ENCODE data around the gene ARID5B. TPM values are rescaled to one million over a fixed set of nuclear protein-coding genes. Genes with fewer than 3 reads are reported as not detected.

ARID5B gene
- total RNA-seq, 2 experiments from 2014 or later: 73.8 to 106 TPM

DNA sequence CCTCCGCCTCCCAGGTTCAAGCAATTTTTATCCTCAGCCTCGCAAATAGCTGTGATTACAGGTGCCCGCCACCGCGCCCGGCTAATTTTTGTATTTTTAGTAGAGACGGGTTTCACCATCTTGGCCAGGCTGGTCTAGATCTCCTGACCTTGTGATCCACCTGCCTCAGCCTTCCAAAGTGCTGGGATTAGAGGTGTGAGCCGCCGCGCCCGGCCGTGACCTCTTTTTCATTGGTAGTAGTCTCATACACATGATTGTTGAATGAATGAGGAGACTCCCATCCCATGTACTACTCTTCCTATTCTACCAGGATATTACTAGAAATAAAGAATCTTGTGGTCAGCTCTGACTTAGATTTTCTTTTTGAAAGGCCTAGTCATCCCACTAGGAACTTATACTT lies 56.8 kb downstream of the ARID5B start:
- no peak for DNase-seq
- Mint-ChIP-seq H3K4me1 (peaks cover 81% of the 10 kb centered on the region), H3K9me3 (ENCODE audit: low read depth) (no peaks in the 10 kb centered on the region), H3K27me3 (no peaks in the 10 kb centered on the region), H3K4me3 (no peak overlapping the region), H3K36me3 (ENCODE audit: low read depth) (peaks cover 78% of the 10 kb centered on the region), H3K27ac (peak overlapping the region; percentile 74)
- CTCF ChIA-PET: interaction anchor here (0.6 to 2.2 kb wide), 7 partner anchors 9 to 328 kb away, joined by 3 to 7 read pairs (median 4); no protein-coding TSS in a partner anchor
- intact Hi-C loops (cut with DNase I, micrococcal nuclease): no loop called here
- no peak for ATAC-seq
- POLR2A ChIA-PET: interaction anchor here (0.5 to 0.9 kb wide), 3 partner anchors 9 to 96 kb away, joined by 3 to 4 read pairs (median 3); no protein-coding TSS in a partner anchor

- H3K36me3 Mint-ChIP-seq (ENCODE audit: low read depth): peaks cover 78% of the 10 kb centered on the region
- no peaks in the 10 kb centered on the region for H3K27me3 Mint-ChIP-seq
- ATAC-seq: no peak
- CTCF ChIA-PET: interaction anchor here (0.6 to 2.2 kb wide), 4 partner anchors 9 to 306 kb away, joined by 3 to 7 read pairs (median 6); no protein-coding TSS in a partner anchor
- DNase-seq: no peak
- peaks cover 81% of the 10 kb centered on the region for H3K4me1 Mint-ChIP-seq
- H3K4me3 Mint-ChIP-seq: no peak overlapping the region
- peak overlapping the region; percentile 74 for H3K27ac Mint-ChIP-seq
- intact Hi-C loops (cut with DNase I, micrococcal nuclease): no loop called here
- H3K9me3 Mint-ChIP-seq (ENCODE audit: low read depth): no peaks in the 10 kb centered on the region
- POLR2A ChIA-PET: interaction anchor here (0.5 to 0.9 kb wide), 3 partner anchors 9 to 95 kb away, joined by 3 to 4 read pairs (median 3); no protein-coding TSS in a partner anchor
Observed at GRCh38 chr10:61958805-61959204, 57.3 kb downstream of the ARID5B start.

DNA sequence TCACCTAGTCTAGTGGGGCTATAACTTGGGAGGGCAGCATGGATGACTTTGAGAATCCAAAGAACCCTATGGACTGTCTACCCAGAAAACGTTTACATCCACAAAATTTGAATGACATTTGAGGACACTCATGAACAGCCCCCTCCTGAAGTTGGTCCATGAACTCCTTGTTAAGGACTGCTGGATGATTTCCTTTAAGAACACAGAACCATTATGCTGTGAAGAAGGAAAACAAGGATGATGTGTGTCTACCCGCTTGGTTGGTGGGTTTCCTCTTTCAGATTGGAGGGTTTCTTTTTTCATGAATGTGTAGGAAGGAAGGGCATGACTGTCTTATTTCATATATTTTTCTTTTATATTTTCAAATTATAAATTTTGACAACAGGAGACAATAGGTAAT lies 58.3 kb downstream of the ARID5B start:
- Mint-ChIP-seq H3K27me3 (no peaks in the 10 kb centered on the region), H3K27ac (peak overlapping the region; percentile 74), H3K36me3 (ENCODE audit: low read depth) (peaks cover 73% of the 10 kb centered on the region), H3K4me3 (no peak overlapping the region), H3K4me1 (peaks cover 86% of the 10 kb centered on the region), H3K9me3 (ENCODE audit: low read depth) (no peaks in the 10 kb centered on the region)
- no peak for DNase-seq
- intact Hi-C loops (cut with DNase I, micrococcal nuclease): no loop called here
- ChIA-PET CTCF (interaction anchor here (2.2 kb wide), 1 partner anchor 15 kb away, joined by 7 read pairs; no protein-coding TSS in a partner anchor), POLR2A (interaction anchor here (0.6 kb wide), 1 partner anchor 117 kb away, joined by 7 read pairs; no protein-coding TSS in a partner anchor)
- ATAC-seq: no peak

DNA sequence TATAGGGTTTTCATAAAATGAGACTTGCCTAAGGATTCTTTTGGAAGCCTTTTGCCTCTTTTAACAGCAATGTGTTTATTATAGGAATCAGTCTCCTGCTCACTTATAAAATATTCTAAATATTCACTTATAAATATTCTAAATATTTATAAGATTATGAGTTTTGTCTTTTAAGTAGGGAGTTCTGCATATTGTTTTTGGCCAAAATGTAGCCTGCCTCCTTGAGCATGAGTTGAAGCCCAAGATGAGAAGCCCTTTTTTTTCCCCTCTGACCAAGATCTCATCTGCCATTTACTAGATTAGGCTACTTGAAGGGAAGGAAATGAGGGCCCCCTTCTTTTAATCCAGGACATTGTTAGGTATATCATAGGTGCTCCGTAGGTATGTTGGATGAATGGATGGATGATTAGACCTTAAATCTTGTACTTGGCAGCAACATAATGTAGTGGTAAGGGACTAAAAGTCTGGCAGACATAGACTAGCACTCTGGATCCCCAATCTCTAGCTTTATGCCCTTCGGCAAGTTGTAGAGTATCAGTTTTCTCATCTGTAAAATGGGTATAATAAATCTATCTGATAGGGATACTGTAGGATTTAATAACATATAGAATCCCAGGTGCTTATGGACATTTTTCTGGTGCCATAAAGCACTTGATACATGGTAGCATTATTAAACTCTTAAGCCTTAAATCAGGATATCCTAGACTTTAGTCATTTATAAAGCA lies 59.1 kb downstream of the ARID5B start:
- ATAC-seq: no peak
- Mint-ChIP-seq H3K27ac (peak overlapping the region; percentile 55), H3K9me3 (ENCODE audit: low read depth) (no peaks in the 10 kb centered on the region), H3K36me3 (ENCODE audit: low read depth) (peaks cover 67% of the 10 kb centered on the region), H3K4me1 (peaks cover 86% of the 10 kb centered on the region), H3K4me3 (no peak overlapping the region), H3K27me3 (no peaks in the 10 kb centered on the region)
- intact Hi-C loops (cut with DNase I, micrococcal nuclease): no loop called here
- CTCF ChIA-PET: no interaction called here
- POLR2A ChIA-PET: no interaction called here
- no peak for DNase-seq

DNA sequence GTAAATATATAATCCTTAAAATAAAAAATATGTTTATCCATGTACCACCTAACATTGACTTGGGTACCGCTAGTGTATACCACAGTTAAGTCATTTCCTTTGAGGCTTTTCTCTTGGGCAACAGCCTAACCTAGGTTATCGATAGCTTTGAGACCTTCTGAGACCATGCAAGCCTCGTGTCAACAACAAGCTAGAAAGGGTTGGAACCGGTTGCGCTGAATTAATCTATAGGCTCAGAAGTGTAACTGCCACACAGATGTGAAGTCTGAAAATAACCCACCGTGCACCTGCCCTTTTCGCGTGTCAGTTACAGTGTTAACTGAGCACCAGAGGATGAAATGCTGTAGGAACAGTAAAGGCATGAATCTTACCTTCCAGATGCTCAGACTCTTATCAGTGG lies 59.8 kb downstream of the ARID5B start:
- peak; percentile 27 for ATAC-seq
- Mint-ChIP-seq H3K27ac (peak overlapping the region; percentile 73), H3K9me3 (ENCODE audit: low read depth) (no peaks in the 10 kb centered on the region), H3K27me3 (no peaks in the 10 kb centered on the region), H3K36me3 (ENCODE audit: low read depth) (peaks cover 69% of the 10 kb centered on the region), H3K4me3 (no peak overlapping the region), H3K4me1 (peaks cover 88% of the 10 kb centered on the region)
- ChIA-PET CTCF (interaction anchor here (0.7 to 1.9 kb wide), 3 partner anchors 17 to 284 kb away, joined by 3 to 6 read pairs (median 3); no protein-coding TSS in a partner anchor), POLR2A (interaction anchor here (0.5 to 1.7 kb wide), 3 partner anchors 12 to 225 kb away, joined by 3 to 6 read pairs (median 3); no protein-coding TSS in a partner anchor)
- DNase-seq: peak; percentile 33
- intact Hi-C loops (cut with DNase I, micrococcal nuclease): no loop called here

- Mint-ChIP-seq H3K4me1 (peaks cover 92% of the 10 kb centered on the region), H3K4me3 (no peak overlapping the region), H3K9me3 (ENCODE audit: low read depth) (peaks cover 3% of the 10 kb centered on the region), H3K27me3 (no peaks in the 10 kb centered on the region), H3K27ac (peak overlapping the region; percentile 73), H3K36me3 (ENCODE audit: low read depth) (peaks cover 74% of the 10 kb centered on the region)
- DNase-seq: no peak
- intact Hi-C loops (cut with DNase I, micrococcal nuclease): loop anchor here (1.0 kb wide), 1 partner anchor 19 kb away; no protein-coding TSS in a partner anchor
- CTCF ChIA-PET: interaction anchor here (0.9 to 1.9 kb wide), 3 partner anchors 12 to 76 kb away, joined by 3 to 6 read pairs (median 3); no protein-coding TSS in a partner anchor
- POLR2A ChIA-PET: interaction anchor here (0.6 to 1.7 kb wide), 5 partner anchors 18 to 224 kb away, joined by 3 to 6 read pairs (median 4); no protein-coding TSS in a partner anchor
- ATAC-seq: no peak
Observed at GRCh38 chr10:61962971-61963370, 61.5 kb downstream of the ARID5B start.

DNA sequence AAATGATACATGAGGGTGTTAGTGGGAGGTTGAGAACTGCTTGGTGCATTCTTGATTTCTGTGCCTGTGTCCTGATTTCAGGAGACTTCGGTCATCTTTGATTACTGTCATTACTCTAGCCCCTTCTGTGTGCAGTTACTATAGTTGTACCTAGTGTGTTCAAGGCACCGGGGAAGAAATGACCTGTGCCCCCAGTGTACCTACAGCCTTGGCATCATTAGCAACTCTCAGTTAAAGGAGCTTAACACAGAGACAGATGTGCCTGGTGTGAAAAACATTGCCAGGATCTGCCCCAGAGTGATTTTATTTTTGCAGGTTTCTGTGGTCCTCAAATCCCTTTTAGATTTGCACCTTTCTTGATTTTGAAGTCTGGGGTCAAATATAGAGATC lies 62.2 kb downstream of the ARID5B start:
- no peak for ATAC-seq
- peaks cover 3% of the 10 kb centered on the region for H3K9me3 Mint-ChIP-seq (ENCODE audit: low read depth)
- POLR2A ChIA-PET: interaction anchor here (0.9 kb wide), 1 partner anchor 13 kb away, joined by 3 read pairs; no protein-coding TSS in a partner anchor
- H3K36me3 Mint-ChIP-seq (ENCODE audit: low read depth): peaks cover 74% of the 10 kb centered on the region
- intact Hi-C loops (cut with DNase I, micrococcal nuclease): loop anchor here (2.0 kb wide), 1 partner anchor 61 kb away; no protein-coding TSS in a partner anchor
- no peak for DNase-seq
- H3K27me3 Mint-ChIP-seq: no peaks in the 10 kb centered on the region
- peaks cover 92% of the 10 kb centered on the region for H3K4me1 Mint-ChIP-seq
- H3K27ac Mint-ChIP-seq: peak overlapping the region; percentile 73
- no peak overlapping the region for H3K4me3 Mint-ChIP-seq
- CTCF ChIA-PET: interaction anchor here (1.0 to 1.1 kb wide), 2 partner anchors 75 to 76 kb away, joined by 3 to 5 read pairs; no protein-coding TSS in a partner anchor

DNA sequence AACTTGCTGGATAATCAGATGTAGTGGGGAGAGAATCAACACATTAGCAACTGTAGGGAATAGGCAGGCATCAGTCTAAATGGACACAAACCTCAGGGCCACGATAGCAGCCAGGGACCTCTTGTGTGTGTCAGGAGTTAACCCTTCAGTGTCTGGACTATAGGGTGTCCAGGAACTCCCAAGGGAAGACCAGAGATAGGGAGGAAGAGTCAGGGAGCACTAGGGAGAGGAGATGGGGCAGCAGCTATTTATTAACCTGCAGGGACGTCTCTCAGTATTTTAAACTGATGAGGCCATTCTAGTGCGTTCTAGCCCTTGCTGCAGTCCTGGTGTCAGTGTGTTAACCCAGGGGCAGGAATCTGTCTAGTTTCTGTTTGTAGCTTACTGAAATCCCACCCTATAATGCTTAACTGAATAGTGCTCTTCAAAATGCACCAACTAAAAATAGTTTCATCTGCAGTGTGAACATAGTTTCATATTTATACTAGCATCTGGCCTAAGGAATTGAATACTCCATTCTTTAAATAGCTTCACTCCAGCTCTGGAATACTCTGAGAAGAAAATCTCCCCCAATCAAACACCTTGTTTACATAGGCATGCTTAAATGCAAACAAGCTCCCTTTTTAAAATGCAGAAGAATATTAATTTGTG lies 62.7 kb downstream of the ARID5B start:
- H3K36me3 Mint-ChIP-seq (ENCODE audit: low read depth): peaks cover 74% of the 10 kb centered on the region
- ChIA-PET POLR2A (interaction anchor here (0.9 kb wide), 1 partner anchor 14 kb away, joined by 3 read pairs; no protein-coding TSS in a partner anchor), CTCF (interaction anchor here (1.0 to 1.2 kb wide), 2 partner anchors 74 to 79 kb away, joined by 3 to 5 read pairs; no protein-coding TSS in a partner anchor)
- peaks cover 92% of the 10 kb centered on the region for H3K4me1 Mint-ChIP-seq
- H3K9me3 Mint-ChIP-seq (ENCODE audit: low read depth): peaks cover 3% of the 10 kb centered on the region
- no peaks in the 10 kb centered on the region for H3K27me3 Mint-ChIP-seq
- intact Hi-C loops (cut with DNase I, micrococcal nuclease): loop anchor here (2.0 kb wide), 1 partner anchor 61 kb away; no protein-coding TSS in a partner anchor
- ATAC-seq (no peak), DNase-seq (no peak)
- H3K27ac Mint-ChIP-seq: peak overlapping the region; percentile 73
- no peak overlapping the region for H3K4me3 Mint-ChIP-seq

DNA sequence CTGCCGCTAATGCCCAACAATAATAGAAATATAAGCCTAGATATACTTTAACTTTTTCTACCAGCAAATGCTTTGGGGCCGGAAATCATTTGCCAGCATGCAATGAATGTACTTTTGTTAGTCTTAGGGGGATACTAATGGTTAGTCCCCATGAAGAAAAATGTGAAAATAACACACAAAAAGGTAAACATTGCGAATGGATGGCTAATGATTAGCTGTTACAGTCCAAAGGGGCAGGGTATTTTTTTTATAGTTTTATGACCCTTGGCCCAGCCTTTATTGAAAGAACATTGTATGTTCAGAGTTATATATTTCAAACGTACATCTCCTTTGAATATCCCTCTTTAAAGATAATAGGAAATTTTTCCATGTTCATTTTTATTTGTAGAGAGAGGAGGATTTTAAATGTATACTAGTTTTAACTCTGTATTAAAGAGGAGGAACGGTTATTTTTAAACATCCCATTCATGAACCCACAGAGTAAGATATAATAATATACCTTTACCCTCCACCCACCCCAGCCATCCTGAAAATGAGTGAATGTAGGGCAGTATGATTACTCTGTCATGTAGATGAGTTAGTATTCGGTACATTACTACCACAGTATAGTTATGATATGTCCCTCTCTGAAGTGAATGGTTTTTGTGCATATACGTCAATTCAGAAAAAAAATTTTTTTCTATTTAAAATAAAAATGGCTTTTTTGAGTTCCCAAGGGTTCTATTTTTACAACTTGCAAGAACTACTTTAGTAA lies 63.6 kb downstream of the ARID5B start:
- peaks cover 93% of the 10 kb centered on the region for H3K4me1 Mint-ChIP-seq
- CTCF ChIA-PET: interaction anchor here (1.2 kb wide), 1 partner anchor 78 kb away, joined by 3 read pairs; no protein-coding TSS in a partner anchor

GRCh38 chr10:61965703-61966395 lies 64.3 kb downstream of the ARID5B start:
- H3K27me3 Mint-ChIP-seq: no peaks in the 10 kb centered on the region
- DNase-seq (no peak), ATAC-seq (peak; percentile 25)
- H3K27ac Mint-ChIP-seq: peak overlapping the region; percentile 91
- CTCF ChIA-PET: interaction anchor here (0.5 to 1.9 kb wide), 3 partner anchors 27 to 68 kb away, joined by 3 to 8 read pairs (median 3); partner anchors contain the start of gene ARID5B
- intact Hi-C loops (cut with DNase I, micrococcal nuclease): loop anchor here (1.0 to 2.0 kb wide), 4 partner anchors 21 to 63 kb away; no protein-coding TSS in a partner anchor
- H3K4me3 Mint-ChIP-seq: peak overlapping the region; percentile 38
- H3K4me1 Mint-ChIP-seq: peaks cover 96% of the 10 kb centered on the region
- POLR2A ChIA-PET: interaction anchor here (0.6 to 1.1 kb wide), 4 partner anchors 21 to 300 kb away, joined by 3 to 5 read pairs (median 3); no protein-coding TSS in a partner anchor
- H3K36me3 Mint-ChIP-seq (ENCODE audit: low read depth): peaks cover 74% of the 10 kb centered on the region
- H3K9me3 Mint-ChIP-seq (ENCODE audit: low read depth): peaks cover 3% of the 10 kb centered on the region

More for the DNA sequence above, 63.6 kb downstream of the ARID5B start:
- peak overlapping the region; percentile 91 for H3K27ac Mint-ChIP-seq
- H3K27me3 Mint-ChIP-seq: no peaks in the 10 kb centered on the region
- ATAC-seq (peak; percentile 72), DNase-seq (no peak)
- POLR2A ChIA-PET: no interaction called here
- H3K36me3 Mint-ChIP-seq (ENCODE audit: low read depth): peaks cover 72% of the 10 kb centered on the region
- no peak overlapping the region for H3K4me3 Mint-ChIP-seq
- peaks cover 3% of the 10 kb centered on the region for H3K9me3 Mint-ChIP-seq (ENCODE audit: low read depth)
- intact Hi-C loops (cut with DNase I, micrococcal nuclease): loop anchor here (1.0 to 2.0 kb wide), 3 partner anchors 22 to 62 kb away; no protein-coding TSS in a partner anchor

All from activated CD4-positive, alpha-beta T cell treated with anti-CD3 and anti-CD28 coated beads for 36 hours (primary cell).